OCI-LY3 (cell line): Measurements from ENCODE around the gene TBKBP1.

Source experiments
- EZH2phosphoT487 ChIP-seq: fragments of 200-600 bp; shearing (Covaris generic); IDR thresholded peaks from 2 replicates; pipeline ENCODE4 v1.6.1; 2018; ENCODE audit warnings: antibody characterized with exemption, mixed run types, low read depth
- TF ChIP-seq, protein P1 (sequence below): fragments of 200-600, 300-600 bp; sonication (generic); IDR thresholded peaks from 2 replicates; pipeline ENCODE4 v1.5.1; 2014; ENCODE audit warnings: antibody characterized with exemption, low read length, low read depth

DNA sequence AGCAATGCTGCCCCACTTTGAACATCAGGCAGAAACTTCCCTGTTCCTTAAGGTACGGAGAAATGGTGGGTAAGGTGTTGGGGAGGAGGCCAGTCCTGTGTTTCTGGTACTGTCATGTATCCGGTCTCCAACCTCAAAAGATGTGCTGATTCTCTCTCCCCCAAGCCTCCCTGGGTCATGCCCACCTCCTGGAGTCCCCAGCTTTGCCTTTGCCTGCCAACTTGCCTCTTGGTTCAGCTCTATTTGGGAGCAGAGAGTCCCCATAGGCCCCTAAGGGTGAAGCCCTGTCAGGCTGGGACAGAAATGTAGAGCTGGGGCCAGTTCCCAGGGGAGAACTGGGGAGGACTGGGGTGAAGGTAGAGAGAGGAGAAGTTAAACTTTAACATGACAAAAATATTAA lies 37.4 kb downstream of the TBKBP1 start:
- TF ChIP-seq EZH2phosphoT487 = no peak
- TF ChIP-seq, protein P1, sequence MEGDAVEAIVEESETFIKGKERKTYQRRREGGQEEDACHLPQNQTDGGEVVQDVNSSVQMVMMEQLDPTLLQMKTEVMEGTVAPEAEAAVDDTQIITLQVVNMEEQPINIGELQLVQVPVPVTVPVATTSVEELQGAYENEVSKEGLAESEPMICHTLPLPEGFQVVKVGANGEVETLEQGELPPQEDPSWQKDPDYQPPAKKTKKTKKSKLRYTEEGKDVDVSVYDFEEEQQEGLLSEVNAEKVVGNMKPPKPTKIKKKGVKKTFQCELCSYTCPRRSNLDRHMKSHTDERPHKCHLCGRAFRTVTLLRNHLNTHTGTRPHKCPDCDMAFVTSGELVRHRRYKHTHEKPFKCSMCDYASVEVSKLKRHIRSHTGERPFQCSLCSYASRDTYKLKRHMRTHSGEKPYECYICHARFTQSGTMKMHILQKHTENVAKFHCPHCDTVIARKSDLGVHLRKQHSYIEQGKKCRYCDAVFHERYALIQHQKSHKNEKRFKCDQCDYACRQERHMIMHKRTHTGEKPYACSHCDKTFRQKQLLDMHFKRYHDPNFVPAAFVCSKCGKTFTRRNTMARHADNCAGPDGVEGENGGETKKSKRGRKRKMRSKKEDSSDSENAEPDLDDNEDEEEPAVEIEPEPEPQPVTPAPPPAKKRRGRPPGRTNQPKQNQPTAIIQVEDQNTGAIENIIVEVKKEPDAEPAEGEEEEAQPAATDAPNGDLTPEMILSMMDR = no peak
